Peyer's patch (tissue), 4 donors: ENCODE measurements around the gene SPATA31D1. TPM values are rescaled to one million over a fixed set of nuclear protein-coding genes. Genes with fewer than 3 reads are reported as not detected.

Source experiments
- DNase-seq, 3 donors: peaks; one replicate each; pipeline ENCODE4 v3.0.0-alpha.2; 2017 to 2019
- H3K27ac ChIP-seq, 4 donors: fragments of 200-600 bp; sonication (generic); one replicate each; pipeline ENCODE4 v1.5.1; 2016 to 2019
- H3K27me3 ChIP-seq, 2 donors: fragments of 200-600 bp; sonication (generic); one replicate each; pipeline ENCODE4 v1.5.1; 2019
- H3K36me3 ChIP-seq, 3 donors: fragments of 200-600 bp; sonication (generic); one replicate each; pipeline ENCODE4 v1.5.1; 2016 to 2019
- H3K4me1 ChIP-seq, 4 donors: fragments of 200-600 bp; sonication (generic); one replicate each; pipeline ENCODE4 v1.5.1; 2016 to 2019
- H3K4me3 ChIP-seq, 4 donors: fragments of 200-600 bp; sonication (generic); 1 replicate in 3 of 4; 2 replicates in 1 of 4; pipeline ENCODE4 v1.5.1; 2016 to 2019; ENCODE audit warnings: mild to moderate bottlenecking in 1 of 4
- H3K9me3 ChIP-seq, 4 donors: fragments of 200-600 bp; sonication (generic); one replicate each; pipeline ENCODE4 v1.5.1; 2016 to 2019; ENCODE audit warnings: mild to moderate bottlenecking in 1 of 4
- POLR2A ChIP-seq, 2 donors: fragments of 450-650 bp; IDR thresholded peaks; one replicate each; pipeline ENCODE4 v1.5.1; 2017; ENCODE audit warnings: antibody characterized with exemption in 2 of 2, mild to moderate bottlenecking in 2 of 2, moderate library complexity in 2 of 2
- total RNA-seq, 4 donors: library from RNA; depleted of rRNA; stranded (reverse); fragments of >200 nt; gene quantifications; one replicate each; pipeline ENCODE4 v1.1.0, GENCODE V29; 2016
- TF ChIP-seq, protein P1 (sequence below), 6 experiments: fragments of 450-650 bp in 4 of 6; fragments of 200-600 bp in 2 of 6; sonication (generic) in 1 of 6; IDR thresholded peaks; one replicate each; pipeline ENCODE4 v1.5.1; 2017 to 2019; ENCODE audit warnings: antibody characterized with exemption in 6 of 6, mild to moderate bottlenecking in 3 of 6, moderate library complexity in 1 of 6

The SPATA31D1 gene
- total RNA-seq, 4 donors from 2014 or later, result not detected

DNA sequence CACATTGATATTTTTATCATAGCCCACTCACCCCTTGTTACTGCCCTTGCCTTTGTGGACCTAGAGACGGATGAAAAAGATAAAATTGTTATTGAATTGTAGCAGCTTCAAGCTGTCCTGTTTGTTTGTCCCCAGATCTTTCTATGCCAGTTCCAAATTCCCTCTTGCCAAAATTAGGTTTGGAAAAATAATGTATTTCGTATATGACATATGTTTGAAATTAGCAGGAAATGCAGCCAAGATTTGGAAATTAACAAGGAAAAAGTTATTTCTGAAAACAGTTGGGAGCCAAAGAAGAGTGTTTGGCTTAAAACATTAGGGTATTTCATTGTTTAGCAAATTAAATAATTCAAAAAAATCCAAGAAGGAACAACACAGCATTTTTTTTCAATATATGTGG is 33.5 kb downstream of the SPATA31D1 start:
- H3K27ac ChIP-seq, result no peak overlapping the region
- no peaks in the 10 kb centered on the region for H3K9me3 ChIP-seq
- no peak overlapping the region for H3K4me3 ChIP-seq
- H3K36me3 ChIP-seq, result no peaks in the 10 kb centered on the region
- no peak for DNase-seq
- no peaks in the 10 kb centered on the region for H3K27me3 ChIP-seq
- H3K4me1 ChIP-seq, result no peaks in the 10 kb centered on the region
- no peak for TF ChIP-seq POLR2A (IDR thresholded peaks at IDR 0.05)
- TF ChIP-seq, protein P1, sequence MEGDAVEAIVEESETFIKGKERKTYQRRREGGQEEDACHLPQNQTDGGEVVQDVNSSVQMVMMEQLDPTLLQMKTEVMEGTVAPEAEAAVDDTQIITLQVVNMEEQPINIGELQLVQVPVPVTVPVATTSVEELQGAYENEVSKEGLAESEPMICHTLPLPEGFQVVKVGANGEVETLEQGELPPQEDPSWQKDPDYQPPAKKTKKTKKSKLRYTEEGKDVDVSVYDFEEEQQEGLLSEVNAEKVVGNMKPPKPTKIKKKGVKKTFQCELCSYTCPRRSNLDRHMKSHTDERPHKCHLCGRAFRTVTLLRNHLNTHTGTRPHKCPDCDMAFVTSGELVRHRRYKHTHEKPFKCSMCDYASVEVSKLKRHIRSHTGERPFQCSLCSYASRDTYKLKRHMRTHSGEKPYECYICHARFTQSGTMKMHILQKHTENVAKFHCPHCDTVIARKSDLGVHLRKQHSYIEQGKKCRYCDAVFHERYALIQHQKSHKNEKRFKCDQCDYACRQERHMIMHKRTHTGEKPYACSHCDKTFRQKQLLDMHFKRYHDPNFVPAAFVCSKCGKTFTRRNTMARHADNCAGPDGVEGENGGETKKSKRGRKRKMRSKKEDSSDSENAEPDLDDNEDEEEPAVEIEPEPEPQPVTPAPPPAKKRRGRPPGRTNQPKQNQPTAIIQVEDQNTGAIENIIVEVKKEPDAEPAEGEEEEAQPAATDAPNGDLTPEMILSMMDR (IDR thresholded peaks at IDR 0.05), result no peak

DNA sequence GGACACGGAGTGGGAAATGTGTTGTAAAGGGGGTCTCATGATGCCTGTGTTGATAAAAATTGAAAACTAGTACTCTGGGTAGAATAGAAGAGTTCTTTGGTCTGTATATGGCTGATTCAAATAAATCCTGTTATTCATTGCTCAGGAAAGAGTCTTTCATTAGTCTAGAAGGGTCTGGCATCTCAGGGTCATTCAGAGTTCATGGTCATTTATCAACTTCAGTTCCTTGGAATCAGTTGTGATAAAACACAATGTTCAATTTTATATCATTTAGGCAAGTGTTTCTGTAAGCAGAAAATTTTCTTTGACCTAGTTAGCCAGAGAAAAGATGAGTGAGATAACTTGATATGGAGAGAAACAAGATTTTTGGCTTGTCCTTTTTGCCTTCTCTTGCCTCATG is 36.3 kb downstream of the SPATA31D1 start:
- TF ChIP-seq POLR2A (IDR thresholded peaks at IDR 0.05), result no peak
- TF ChIP-seq, protein P1 (IDR thresholded peaks at IDR 0.05), result no peak
- DNase-seq, result no peak

DNA sequence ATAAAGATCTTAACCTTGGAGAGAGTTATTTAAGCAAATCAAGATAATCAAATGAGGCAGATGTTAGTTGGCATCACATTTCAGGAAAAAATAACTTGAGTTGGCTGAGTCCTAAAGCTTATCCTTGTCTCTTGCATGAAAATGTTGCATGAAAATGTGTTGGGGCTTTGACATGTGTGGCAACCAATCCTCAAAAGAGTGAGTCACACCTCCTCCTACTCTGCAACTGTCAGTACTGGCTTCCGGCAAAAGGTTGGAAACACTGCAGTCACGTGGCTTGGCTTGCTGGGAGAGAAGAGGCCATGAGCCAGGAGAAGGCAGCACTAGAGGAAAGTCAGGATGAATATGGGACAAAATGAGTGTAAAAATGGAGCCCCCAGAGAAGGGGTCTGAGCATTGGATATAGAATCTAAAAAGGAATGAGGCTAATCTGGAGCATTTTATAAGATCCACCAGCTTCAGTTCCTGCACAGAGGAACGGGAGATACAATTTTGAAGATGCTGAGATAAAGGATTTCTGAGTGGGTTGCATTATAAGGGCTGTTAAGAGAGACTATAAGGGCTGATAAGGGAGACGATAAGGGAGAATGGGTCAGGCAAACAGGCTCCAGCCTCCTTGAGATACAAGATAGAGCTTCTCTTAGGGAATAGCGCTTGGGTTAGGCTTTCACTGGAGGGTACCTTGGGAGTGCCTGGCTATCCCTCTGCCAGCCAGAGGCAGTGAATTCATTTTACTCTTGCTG is 43.1 kb downstream of the SPATA31D1 start:
- Histone ChIP-seq H3K9me3 (no peaks in the 10 kb centered on the region), H3K4me1 (no peaks in the 10 kb centered on the region)
- TF ChIP-seq, protein P1 (IDR thresholded peaks at IDR 0.05), result no peak
- TF ChIP-seq POLR2A (IDR thresholded peaks at IDR 0.05), result no peak

More for the DNA sequence above, 36.3 kb downstream of the SPATA31D1 start:
- no peaks in the 10 kb centered on the region for H3K9me3 ChIP-seq
- no peaks in the 10 kb centered on the region for H3K27me3 ChIP-seq
- no peaks in the 10 kb centered on the region for H3K4me1 ChIP-seq
- no peak overlapping the region for H3K27ac ChIP-seq
- no peak overlapping the region for H3K4me3 ChIP-seq
- H3K36me3 ChIP-seq, result no peaks in the 10 kb centered on the region

DNA sequence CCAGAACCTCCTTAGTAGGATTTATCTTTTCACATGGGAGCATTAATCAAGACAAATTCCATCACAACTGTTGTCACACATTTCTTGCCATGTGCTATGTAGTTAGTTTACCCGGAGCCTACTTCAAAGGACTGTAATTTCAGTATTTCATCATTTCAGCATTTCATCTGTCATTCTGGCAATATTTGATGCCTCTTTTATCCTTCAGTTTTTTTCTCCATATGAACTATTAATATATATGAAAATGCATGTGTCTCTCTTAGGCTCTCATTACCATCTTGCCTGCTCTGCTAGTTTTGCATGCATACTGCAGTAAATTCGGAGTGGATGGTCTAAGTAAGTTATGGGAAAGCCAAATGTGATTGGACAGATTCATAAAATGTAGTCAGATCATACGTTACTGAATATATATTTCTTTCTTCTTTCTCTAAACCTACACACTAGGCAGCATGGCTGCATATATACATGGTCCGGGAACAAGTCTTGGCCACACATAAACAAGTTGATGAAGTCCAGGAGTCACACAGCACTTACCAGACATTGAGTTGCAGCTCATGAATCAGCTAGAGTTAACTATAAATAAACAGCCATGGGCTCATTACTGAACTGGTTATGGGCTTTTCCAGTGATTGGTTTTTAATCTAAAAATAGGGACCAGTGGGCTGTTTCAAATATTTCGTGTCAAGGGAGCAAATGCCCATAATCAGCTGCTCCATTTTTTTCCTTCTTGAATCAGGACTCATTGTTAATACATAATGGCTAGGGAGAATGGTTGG is 46.6 kb downstream of the SPATA31D1 start:
- Histone ChIP-seq H3K4me1 (no peaks in the 10 kb centered on the region), H3K27me3 (no peaks in the 10 kb centered on the region), H3K9me3 (no peaks in the 10 kb centered on the region), H3K4me3 (no peak overlapping the region), H3K36me3 (no peaks in the 10 kb centered on the region), H3K27ac (no peak overlapping the region)
- no peak for DNase-seq
- TF ChIP-seq POLR2A (IDR thresholded peaks at IDR 0.05), result no peak
- TF ChIP-seq, protein P1 (IDR thresholded peaks at IDR 0.05), result no peak

More for the DNA sequence above, 43.1 kb downstream of the SPATA31D1 start:
- DNase-seq, result no peak
- Histone ChIP-seq H3K36me3 (no peaks in the 10 kb centered on the region), H3K27me3 (no peaks in the 10 kb centered on the region), H3K27ac (no peak overlapping the region), H3K4me3 (no peak overlapping the region)

DNA sequence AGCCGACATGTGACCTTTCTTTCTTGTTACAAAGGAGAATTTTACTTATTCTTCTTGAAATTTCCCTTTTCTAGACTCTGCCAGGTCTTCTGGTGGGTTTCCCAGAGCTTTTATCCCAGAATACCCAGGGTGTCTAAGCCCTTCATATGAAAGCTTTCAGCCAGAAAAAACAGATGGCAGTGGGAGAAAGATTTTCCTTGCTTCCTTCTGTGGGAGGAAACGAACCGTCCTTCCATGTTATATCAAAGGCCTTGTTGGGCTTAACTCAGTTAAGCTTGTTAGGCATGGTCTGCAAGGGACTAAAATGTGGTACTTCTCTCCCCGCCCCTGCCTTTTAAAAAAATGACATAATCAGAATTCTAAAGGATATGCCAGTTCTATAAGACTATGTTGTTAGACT is 47.5 kb downstream of the SPATA31D1 start:
- TF ChIP-seq POLR2A (IDR thresholded peaks at IDR 0.05), result no peak
- Histone ChIP-seq H3K4me1 (no peaks in the 10 kb centered on the region), H3K4me3 (no peak overlapping the region), H3K27ac (no peak overlapping the region), H3K36me3 (no peaks in the 10 kb centered on the region), H3K27me3 (no peaks in the 10 kb centered on the region), H3K9me3 (no peaks in the 10 kb centered on the region)
- DNase-seq, result no peak

DNA sequence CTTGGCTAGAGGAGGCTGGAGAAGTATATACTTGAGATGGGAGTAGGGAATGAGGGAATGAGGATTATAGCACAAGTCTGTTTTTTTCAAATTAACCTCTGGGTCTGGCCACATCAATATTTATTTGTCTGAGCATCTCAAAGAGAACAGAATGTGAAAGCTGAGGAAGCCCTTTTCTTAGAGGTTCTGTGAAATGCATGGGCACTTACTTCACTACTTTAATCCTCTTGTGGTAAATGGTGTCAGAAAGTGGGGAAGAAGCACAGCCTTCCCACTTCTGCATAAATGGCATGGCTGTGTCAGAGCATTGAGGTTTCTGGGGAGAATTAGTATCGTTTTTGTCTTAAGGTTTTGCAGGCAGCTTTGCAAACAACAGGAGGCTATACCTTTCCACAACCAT is 48.6 kb downstream of the SPATA31D1 start:
- TF ChIP-seq, protein P1 (IDR thresholded peaks at IDR 0.05), result no peak
- no peak for TF ChIP-seq POLR2A (IDR thresholded peaks at IDR 0.05)
- no peak for DNase-seq
- no peak overlapping the region for H3K4me3 ChIP-seq
- no peaks in the 10 kb centered on the region for H3K36me3 ChIP-seq
- no peak overlapping the region for H3K27ac ChIP-seq
- no peaks in the 10 kb centered on the region for H3K27me3 ChIP-seq
- no peaks in the 10 kb centered on the region for H3K9me3 ChIP-seq
- no peaks in the 10 kb centered on the region for H3K4me1 ChIP-seq
